ENCODE data around the gene KLK15.

DNA sequence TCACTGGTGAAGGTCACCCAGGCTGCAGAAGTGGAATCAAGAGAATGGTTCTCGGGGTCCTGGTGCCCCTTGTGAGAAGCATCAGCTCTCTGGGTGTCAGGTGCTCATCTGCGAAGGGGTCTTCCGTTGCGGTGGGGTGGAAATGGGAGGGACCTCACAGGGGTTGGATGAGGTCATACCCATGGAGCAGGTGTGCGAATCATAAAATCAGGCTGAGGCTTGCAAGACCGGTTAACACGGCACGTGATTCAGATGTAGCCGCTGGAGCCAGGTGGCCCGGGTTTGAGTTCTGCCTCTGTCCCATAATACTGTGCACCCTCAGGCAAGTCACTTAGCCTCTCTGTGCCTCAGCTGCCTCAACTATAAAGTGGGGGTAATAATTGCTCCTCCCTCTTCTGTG lies 3.9 kb upstream of the KLK15 start:
- no peak for TF ChIP-seq POLR2AphosphoS5 (IDR thresholded peaks at IDR 0.05)
- TF ChIP-seq EP300 (IDR thresholded peaks at IDR 0.05): no peak
- TF ChIP-seq, protein P1, sequence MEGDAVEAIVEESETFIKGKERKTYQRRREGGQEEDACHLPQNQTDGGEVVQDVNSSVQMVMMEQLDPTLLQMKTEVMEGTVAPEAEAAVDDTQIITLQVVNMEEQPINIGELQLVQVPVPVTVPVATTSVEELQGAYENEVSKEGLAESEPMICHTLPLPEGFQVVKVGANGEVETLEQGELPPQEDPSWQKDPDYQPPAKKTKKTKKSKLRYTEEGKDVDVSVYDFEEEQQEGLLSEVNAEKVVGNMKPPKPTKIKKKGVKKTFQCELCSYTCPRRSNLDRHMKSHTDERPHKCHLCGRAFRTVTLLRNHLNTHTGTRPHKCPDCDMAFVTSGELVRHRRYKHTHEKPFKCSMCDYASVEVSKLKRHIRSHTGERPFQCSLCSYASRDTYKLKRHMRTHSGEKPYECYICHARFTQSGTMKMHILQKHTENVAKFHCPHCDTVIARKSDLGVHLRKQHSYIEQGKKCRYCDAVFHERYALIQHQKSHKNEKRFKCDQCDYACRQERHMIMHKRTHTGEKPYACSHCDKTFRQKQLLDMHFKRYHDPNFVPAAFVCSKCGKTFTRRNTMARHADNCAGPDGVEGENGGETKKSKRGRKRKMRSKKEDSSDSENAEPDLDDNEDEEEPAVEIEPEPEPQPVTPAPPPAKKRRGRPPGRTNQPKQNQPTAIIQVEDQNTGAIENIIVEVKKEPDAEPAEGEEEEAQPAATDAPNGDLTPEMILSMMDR (IDR thresholded peaks at IDR 0.05): no peak
- no peak for TF ChIP-seq POLR2A (IDR thresholded peaks at IDR 0.05; ENCODE audit: low read depth)

Data from esophagus muscularis mucosa (tissue), 4 donors.